PC-9 (cell line): Measurements from ENCODE around the gene SREK1IP1. TPM values are rescaled to one million over a fixed set of nuclear protein-coding genes. Genes with fewer than 3 reads are reported as not detected.
"Not testable (repeated sequence)": the region's sequence is repeated elsewhere in the genome, so short reads cannot be mapped to it uniquely, and the experiment has no call there.

ENCODE experiments used
- BruUV-seq: library from RNA; stranded (reverse); fragments of 400-500 nt; replicated peaks from 2 replicates; lab custom pipeline; 2021; lab: Mats Ljungman, UMichigan
- CTCF ChIA-PET: fragments of 300-600 bp; sonication (Branson Sonifier 250); formaldehyde crosslinking; loops from one replicate; lab custom pipeline; 2022; ENCODE audit warnings: antibody characterized with exemption; lab: Charles Lee
- POLR2A ChIA-PET: fragments of 300-600 bp; sonication (Branson Sonifier 250); formaldehyde crosslinking; loops from one replicate; lab custom pipeline; 2022; ENCODE audit warnings: antibody characterized with exemption; ENCODE audit not compliant: unreplicated experiment; lab: Charles Lee
- DNase-seq, 2 experiments: peaks; one replicate each; pipeline versions ENCODE4 v3.0.0 to v3.0.0-alpha.2; 2015 to 2022; ENCODE audit warnings: mixed read lengths in 1 of 2
- H2AFZ ChIP-seq: fragments of 200-600 bp; sonication (generic); 2 replicates; pipeline ENCODE4 v1.8.1; 2017; ENCODE audit warnings: antibody characterized with exemption
- H3F3A ChIP-seq: fragments of 200-600 bp; sonication (generic); 2 replicates; pipeline ENCODE4 v1.8.1; 2017; ENCODE audit warnings: antibody characterized with exemption, mild to moderate bottlenecking, low read depth; ENCODE audit not compliant: insufficient read depth
- H3K27ac ChIP-seq: fragments of 200-600 bp; sonication (generic); 2 replicates; pipeline ENCODE4 v1.6.1; 2016; ENCODE audit warnings: mixed run types
- H3K27me3 ChIP-seq: fragments of 200-600 bp; sonication (generic); 2 replicates; pipeline ENCODE4 v1.6.1; 2016; ENCODE audit warnings: low read depth, mixed run types; ENCODE audit not compliant: insufficient read depth
- H3K36me3 ChIP-seq: fragments of 200-600 bp; sonication (generic); 2 replicates; pipeline ENCODE4 v1.6.1; 2016; ENCODE audit warnings: low read depth, mixed run types
- H3K4me1 ChIP-seq: fragments of 200-600 bp; sonication (generic); replicated peaks from 2 replicates; pipeline ENCODE4 v1.6.1; 2016; ENCODE audit warnings: mixed run types; ENCODE audit not compliant: insufficient read depth
- H3K4me2 ChIP-seq: fragments of 200-600 bp; sonication (generic); 2 replicates; pipeline ENCODE4 v1.6.1; 2017; ENCODE audit warnings: mixed run types
- H3K4me3 ChIP-seq: fragments of 200-600 bp; sonication (generic); 2 replicates; pipeline ENCODE4 v1.6.1; 2016; ENCODE audit warnings: mixed run types
- H3K79me2 ChIP-seq: fragments of 200-600 bp; sonication (generic); 2 replicates; pipeline ENCODE4 v1.6.1; 2017; ENCODE audit warnings: low read depth, mixed run types
- H3K9me2 ChIP-seq: fragments of 200-600 bp; sonication (generic); 2 replicates; pipeline ENCODE4 v1.8.1; 2017; ENCODE audit warnings: mild to moderate bottlenecking; ENCODE audit not compliant: insufficient read depth
- H3K9me3 ChIP-seq: fragments of 200-600 bp; sonication (generic); 2 replicates; pipeline ENCODE4 v1.8.1; 2016; ENCODE audit warnings: low read depth; ENCODE audit not compliant: insufficient read depth
- H4K20me1 ChIP-seq: fragments of 200-600 bp; sonication (generic); 2 replicates; pipeline ENCODE4 v1.8.1; 2017; ENCODE audit not compliant: insufficient read depth
- CTCF ChIP-seq: fragments of 200-600 bp; sonication (generic); conservative IDR thresholded peaks from 2 replicates; pipeline ENCODE4 v1.6.1; 2017; ENCODE audit warnings: mixed run types, antibody characterized with exemption, mild to moderate bottlenecking, moderate library complexity
- EZH2 ChIP-seq: fragments of 200-600 bp; sonication (generic); IDR thresholded peaks from 2 replicates; pipeline ENCODE4 v1.8.0; 2017; ENCODE audit warnings: antibody characterized with exemption, low read depth
- intact Hi-C: fragments of 100-400 bp; cut with micrococcal nuclease; formaldehyde crosslinking; loops from one replicate; pipeline ENCODE4 v1.10.0; 2022; ENCODE audit not compliant: unreplicated experiment
- total RNA-seq: library from RNA; stranded (reverse); gene quantifications from 2 replicates; pipeline ENCODE4 v1.2.3, GENCODE V29; 2021

Gene SREK1IP1
- total RNA-seq, 1 experiment from 2014 or later, result 10.9 TPM

GRCh38 chr5:64700765-64701164 is 67.7 kb downstream of the SREK1IP1 start:
- H3K27ac ChIP-seq, result no peak overlapping the region
- no peaks in the 10 kb centered on the region for H4K20me1 ChIP-seq
- no peak overlapping the region for H3K4me3 ChIP-seq
- POLR2A ChIA-PET, result no interaction called here
- H3K4me2 ChIP-seq, result no peak overlapping the region
- intact Hi-C loops, result no loop called here
- CTCF ChIA-PET, result no interaction called here
- TF ChIP-seq EZH2 (no peak), CTCF (no peak)
- H3K79me2 ChIP-seq, result no peaks in the 10 kb centered on the region
- DNase-seq, result no peak
- no TSS peak for BruUV-seq
- H3F3A ChIP-seq, result no peaks in the 10 kb centered on the region
- no peak overlapping the region for H2AFZ ChIP-seq
- H3K4me1 ChIP-seq, result no peaks in the 10 kb centered on the region
- no peaks in the 10 kb centered on the region for H3K36me3 ChIP-seq
- H3K9me2 ChIP-seq, result no peaks in the 10 kb centered on the region
- H3K9me3 ChIP-seq, result peaks cover 8% of the 10 kb centered on the region
- H3K27me3 ChIP-seq, result no peaks in the 10 kb centered on the region

- H3K27me3 ChIP-seq, intact Hi-C loops, H2AFZ ChIP-seq, H4K20me1 ChIP-seq, H3K36me3 ChIP-seq, H3K9me2 ChIP-seq, BruUV-seq, H3K79me2 ChIP-seq, H3K9me3 ChIP-seq, POLR2A ChIA-PET, H3K4me3 ChIP-seq, H3K27ac ChIP-seq, H3F3A ChIP-seq, H3K4me1 ChIP-seq, DNase-seq, CTCF ChIA-PET, H3K4me2 ChIP-seq: not testable (repeated sequence)
Measured at GRCh38 chr5:64696414-64696813, 72.1 kb downstream of the SREK1IP1 start.

- Histone ChIP-seq H3K4me3 (no peak overlapping the region), H3K36me3 (no peaks in the 10 kb centered on the region), H3K79me2 (no peaks in the 10 kb centered on the region), H3K27me3 (no peaks in the 10 kb centered on the region; the same call in 1 of the 2 replicates), H3K9me3 (peaks cover 8% of the 10 kb centered on the region), H3K4me1 (no peaks in the 10 kb centered on the region), H3K4me2 (no peak overlapping the region), H4K20me1 (no peaks in the 10 kb centered on the region), H3K9me2 (no peaks in the 10 kb centered on the region), H3F3A (no peaks in the 10 kb centered on the region), H2AFZ (no peak overlapping the region), H3K27ac (no peak overlapping the region)
- ChIA-PET CTCF (no interaction called here), POLR2A (no interaction called here)
- no peak for TF ChIP-seq CTCF
- no peak for TF ChIP-seq EZH2
- no peak for DNase-seq
- BruUV-seq, result no TSS peak
- intact Hi-C loops, result no loop called here
Measured at GRCh38 chr5:64693636-64694035, 74.9 kb downstream of the SREK1IP1 start.

- POLR2A ChIA-PET, result no interaction called here
- Histone ChIP-seq H3K79me2 (no peaks in the 10 kb centered on the region), H3K9me2 (no peaks in the 10 kb centered on the region), H3F3A (no peaks in the 10 kb centered on the region), H3K36me3 (no peaks in the 10 kb centered on the region), H2AFZ (no peak overlapping the region), H3K4me3 (no peak overlapping the region), H3K27me3 (no peaks in the 10 kb centered on the region; the same call in 1 of the 2 replicates), H4K20me1 (no peaks in the 10 kb centered on the region), H3K4me2 (no peak overlapping the region), H3K9me3 (no peaks in the 10 kb centered on the region), H3K4me1 (no peaks in the 10 kb centered on the region), H3K27ac (no peak overlapping the region)
- TF ChIP-seq EZH2 (no peak), CTCF (no peak)
- no peak for DNase-seq
- CTCF ChIA-PET, result no interaction called here
- no TSS peak for BruUV-seq
- intact Hi-C loops, result no loop called here
Measured at GRCh38 chr5:64691291-64691690, 77.2 kb downstream of the SREK1IP1 start.
